NCI-H2107 (cell line): ENCODE data around the gene MECR.

Experiments used
- DNase-seq: peaks from one replicate; lab custom pipeline; 2025; lab: John Stamatoyannopoulos, UW

Gene MECR, protein sequence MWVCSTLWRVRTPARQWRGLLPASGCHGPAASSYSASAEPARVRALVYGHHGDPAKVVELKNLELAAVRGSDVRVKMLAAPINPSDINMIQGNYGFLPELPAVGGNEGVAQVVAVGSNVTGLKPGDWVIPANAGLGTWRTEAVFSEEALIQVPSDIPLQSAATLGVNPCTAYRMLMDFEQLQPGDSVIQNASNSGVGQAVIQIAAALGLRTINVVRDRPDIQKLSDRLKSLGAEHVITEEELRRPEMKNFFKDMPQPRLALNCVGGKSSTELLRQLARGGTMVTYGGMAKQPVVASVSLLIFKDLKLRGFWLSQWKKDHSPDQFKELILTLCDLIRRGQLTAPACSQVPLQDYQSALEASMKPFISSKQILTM

DNA sequence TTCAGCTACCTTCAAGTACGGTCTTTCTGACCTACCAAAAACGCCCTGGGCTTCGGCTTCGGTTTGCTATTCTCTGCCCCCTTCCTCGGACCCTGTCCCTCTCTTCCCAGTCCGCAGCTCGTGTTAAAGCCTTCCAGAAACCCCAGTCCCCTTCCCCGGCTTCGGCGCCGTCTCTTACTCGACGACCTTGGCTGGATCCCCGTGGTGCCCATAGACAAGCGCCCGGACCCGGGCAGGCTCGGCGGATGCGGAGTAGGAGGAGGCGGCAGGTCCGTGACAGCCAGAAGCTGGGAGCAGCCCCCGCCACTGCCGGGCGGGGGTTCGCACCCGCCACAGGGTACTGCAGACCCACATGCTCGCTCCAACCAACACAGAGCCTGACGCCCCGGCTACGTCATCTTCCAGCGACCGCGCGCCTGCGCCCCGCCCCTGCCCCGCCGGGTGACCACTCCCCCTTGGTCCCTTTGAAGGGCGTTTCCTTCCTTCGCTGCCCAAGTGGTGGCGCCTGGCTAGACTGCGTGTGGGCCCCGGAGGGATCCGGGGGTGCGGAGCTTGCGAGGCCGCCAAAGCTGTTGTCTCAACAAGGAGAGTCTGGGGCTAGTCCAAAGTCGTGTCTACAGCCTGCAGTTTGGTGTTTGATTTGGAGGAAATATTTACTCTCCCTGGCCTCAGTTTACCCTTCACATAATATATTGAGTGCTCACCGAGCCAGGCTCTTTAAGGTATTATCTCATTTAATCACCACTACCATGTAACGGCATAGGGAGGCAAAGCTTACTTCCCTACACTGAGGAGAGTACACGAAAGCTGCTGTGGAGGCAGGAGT, at the start of gene MECR:
Gene MECR, minus strand, starts transcription at position 382 of the 826 bp plus-strand sequence. Its CDS starts 28 bp downstream, at position 354.
- peak; percentile 92 for DNase-seq

DNA sequence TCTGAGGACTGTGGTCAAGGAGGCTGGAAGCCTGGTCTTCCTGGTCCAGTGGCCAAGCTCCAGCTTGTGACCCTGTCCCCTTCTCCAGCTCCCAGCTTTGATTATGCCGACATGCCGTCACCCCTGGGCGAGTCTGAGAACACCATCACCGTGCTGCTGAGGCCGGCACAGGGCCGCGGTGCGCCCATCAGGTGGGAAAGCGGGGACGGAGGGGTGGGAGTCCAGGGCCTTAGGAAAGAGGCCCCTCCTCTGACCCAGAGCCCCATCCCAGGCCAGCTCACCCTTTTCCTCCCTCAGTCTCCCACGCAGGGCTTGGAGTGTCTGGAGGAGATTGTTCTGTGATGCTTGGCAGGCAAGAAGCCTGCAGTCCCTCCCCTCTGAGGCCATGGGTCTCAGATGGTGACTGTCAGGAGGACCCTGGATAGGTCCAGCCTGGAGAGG, 49.2 kb upstream of the MECR start:
- DNase-seq: no peak

DNA sequence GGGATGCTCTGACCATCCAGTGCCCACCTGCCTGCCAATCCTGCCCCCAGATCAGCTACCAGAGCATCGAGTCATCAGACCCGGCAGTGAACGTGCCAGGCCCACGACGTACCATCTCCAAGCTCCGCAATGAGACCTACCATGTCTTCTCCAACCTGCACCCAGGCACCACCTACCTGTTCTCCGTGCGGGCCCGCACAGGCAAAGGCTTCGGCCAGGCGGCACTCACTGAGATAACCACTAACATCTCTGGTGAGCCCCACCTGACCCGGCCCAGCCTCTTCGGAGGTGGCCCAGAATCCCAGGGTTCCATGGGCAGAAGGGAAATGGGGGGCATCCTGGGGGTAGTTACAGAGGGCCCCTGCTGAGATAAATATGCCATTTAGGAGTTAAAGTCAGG, 48.7 kb upstream of the MECR start:
- DNase-seq: no peak

DNA sequence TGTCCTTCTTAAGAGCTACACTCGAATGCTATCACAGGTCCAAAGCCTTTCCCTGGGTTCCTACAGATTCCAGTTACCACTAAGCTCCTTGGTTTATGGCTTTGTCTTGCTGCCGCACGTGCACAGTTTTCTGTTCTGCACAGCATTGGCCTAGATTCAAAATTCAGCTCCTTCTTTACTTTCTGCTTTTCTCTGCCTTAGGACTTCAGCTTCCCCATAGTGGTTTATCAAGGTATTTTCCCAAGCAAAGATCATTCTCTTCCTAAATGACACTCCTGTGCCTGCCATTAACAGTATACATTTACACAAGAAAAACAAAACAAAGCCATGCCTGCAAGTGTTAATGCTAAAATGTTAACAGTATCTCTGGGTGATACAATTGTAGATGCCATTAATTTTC, 47.4 kb upstream of the MECR start:
- DNase-seq: no peak

DNA sequence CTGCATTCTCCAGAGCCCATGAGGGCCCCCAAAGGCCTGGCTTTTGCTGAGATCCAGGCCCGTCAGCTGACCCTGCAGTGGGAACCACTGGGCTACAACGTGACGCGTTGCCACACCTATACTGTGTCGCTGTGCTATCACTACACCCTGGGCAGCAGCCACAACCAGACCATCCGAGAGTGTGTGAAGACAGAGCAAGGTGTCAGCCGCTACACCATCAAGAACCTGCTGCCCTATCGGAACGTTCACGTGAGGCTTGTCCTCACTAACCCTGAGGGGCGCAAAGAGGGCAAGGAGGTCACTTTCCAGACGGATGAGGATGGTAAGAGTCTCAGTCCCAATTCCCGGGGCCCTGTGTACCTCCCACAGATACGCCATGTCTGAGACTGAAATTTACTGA, 44.7 kb upstream of the MECR start:
- no peak for DNase-seq

DNA sequence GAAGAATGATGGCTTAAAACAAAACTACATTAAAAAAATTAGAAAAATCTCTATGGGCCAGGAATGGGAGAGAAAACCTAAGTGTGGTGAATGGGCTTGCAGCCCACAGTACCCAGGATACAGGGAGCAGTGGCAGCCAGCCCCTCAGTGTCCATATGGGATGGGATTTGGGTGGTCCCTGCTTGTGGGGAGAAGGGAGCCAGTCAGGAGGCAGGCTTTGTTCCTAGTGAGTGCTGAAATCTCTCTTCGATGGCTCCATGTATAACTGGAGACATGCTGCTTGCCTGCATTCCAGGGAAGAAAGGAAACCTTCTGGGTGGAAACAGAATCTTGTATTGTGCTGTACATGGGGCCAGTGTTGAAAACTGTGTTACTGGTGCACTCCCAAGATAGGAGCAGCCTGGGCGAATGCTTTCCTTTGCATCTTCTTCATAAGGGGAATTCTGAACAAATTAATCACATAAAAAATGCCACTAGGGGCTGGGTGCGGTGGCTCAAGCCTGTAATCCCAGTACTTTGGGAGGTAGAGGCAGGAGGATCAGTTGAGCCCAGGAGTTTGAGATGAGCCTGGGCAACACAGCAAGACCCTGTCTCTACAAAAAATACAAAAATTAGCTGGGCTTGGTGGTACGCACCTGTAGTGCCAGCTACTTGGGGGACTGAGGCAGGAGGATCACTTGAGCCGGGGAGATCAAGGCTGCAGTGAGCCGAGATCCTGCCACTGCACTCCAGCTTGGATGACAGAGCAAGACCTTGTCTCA, 41.6 kb upstream of the MECR start:
- no peak for DNase-seq

DNA sequence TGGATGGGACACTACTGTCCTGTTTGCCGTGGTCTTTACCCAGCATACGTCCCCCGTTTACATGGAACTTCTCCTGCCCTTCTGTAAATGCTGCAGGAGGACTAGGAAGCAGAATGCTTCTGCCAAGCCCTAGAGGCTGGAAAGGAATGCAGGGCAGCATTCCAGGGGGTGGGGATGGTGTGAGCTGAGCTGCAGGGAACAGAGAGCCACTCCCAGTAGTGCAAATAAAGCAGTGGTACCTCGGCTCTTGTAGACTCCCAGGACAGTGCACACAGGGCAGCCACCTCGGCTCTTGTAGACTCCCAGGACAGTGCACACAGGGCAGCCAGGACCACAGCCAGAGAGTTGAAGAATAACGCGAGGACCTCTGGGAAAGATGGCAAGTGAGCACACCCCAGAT, 41.0 kb upstream of the MECR start:
- DNase-seq: no peak

GRCh38 chr1:29270929-29271521, 40.3 kb upstream of the MECR start:
- DNase-seq: no peak

- no peak for DNase-seq
These were observed 38.6 kb upstream of the MECR start for GRCh38 chr1:29269382-29269781.

GRCh38 chr1:29267321-29268070, 36.8 kb upstream of the MECR start:
- DNase-seq: no peak

GRCh38 chr1:29266912-29267311, 36.2 kb upstream of the MECR start:
- no peak for DNase-seq

DNA sequence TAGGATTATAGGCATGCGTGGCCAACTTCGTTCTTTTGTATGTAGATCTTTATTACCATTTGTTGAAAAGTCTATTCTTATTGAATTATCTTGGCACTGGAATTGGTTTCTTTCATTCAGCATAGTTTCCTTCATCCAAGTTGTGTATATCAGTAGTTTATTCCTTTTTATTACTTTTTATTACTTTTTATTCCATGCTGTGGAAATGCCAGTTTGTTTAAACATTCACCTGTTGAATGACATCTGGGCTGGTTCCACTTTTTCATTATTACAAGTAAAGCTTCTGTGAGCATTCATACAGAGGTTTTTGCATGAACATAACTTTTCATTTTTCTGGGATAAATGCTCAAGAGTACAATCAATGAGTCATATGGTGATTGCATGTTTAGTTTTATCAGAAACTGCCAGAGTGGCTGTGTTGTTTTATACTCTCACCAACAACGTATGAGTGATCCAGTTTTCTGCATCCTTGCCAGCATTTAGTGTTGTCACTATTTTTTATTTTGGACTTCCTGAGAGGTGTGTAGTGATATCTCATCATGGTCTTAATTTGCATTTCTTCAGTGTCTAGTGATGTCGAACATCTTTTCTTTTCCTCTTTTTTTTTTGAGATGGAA, 34.1 kb upstream of the MECR start:
- DNase-seq: no peak

- DNase-seq: no peak
These were observed 29.8 kb upstream of the MECR start for GRCh38 chr1:29260531-29260930.

GRCh38 chr1:29259802-29260441, 29.2 kb upstream of the MECR start:
- no peak for DNase-seq

DNA sequence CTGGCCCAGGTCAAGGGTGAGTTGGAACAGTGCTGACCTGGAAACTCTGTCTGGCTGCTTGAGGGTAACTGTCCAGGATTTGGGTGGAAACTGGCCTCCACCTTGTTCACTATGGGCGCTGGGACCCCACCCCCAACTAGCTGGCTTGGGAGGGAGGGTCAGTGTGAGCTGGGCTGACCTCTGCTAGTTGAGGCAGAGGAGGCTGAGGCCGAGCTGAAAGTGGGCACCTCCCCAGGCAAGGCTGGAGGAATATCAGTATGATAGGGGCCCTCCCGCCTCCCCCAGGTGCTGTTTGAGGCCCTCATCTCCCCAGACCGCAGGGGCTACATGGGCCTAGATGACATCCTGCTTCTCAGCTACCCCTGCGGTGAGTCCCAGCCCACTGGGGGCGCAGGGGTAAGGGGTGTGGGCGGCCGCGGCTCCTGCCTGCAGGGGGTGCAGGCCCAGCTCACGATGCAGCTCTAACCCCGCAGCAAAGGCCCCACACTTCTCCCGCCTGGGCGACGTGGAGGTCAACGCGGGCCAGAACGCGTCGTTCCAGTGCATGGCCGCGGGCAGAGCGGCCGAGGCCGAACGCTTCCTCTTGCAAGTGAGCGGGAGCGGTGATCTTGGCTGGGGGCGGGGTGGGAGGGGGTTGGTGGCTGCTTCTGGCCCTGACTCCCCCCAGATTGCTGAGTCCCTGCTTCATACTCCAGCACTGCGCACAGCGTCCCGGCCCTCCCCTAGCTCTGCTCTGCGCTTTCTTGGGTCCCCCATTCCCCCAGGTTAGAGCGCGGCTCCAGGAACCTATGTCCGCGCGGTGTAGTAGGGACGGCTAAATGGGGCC, 28.5 kb upstream of the MECR start:
- no peak for DNase-seq

DNA sequence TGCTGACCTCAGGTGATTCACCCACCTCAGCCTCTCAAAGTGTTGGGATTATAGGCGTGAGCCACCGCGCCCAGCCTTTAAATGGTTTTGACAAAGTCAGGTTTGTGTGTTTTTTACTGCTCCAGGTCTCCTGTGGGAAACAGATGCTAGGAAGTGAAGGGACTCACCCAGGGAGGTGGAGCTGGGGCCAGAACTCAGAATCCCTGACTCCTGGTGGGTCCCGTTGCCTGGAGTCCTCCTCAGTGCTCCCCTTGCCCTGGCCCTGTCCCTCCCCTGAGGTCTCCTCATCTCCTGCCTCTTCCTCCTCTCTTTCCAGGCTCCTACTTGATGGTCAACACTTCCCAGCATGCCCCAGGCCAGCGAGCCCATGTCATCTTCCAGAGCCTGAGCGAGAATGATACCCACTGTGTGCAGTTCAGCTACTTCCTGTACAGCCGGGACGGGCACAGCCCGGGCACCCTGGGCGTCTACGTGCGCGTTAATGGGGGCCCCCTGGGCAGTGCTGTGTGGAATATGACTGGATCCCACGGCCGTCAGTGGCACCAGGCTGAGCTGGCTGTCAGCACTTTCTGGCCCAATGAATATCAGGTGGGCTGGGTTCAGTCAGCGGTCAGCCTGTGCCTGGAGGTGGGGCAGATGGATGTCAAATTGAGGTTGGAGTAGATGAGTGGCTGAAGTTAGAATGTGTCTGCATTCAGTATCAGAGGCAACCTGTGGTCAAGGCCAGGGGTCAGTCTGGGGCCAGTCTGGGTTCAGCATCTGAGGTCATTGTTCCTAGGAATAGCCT, 27.6 kb upstream of the MECR start:
- DNase-seq: no peak

GRCh38 chr1:29256979-29257804, 26.5 kb upstream of the MECR start:
- DNase-seq: peak; percentile 93

DNA sequence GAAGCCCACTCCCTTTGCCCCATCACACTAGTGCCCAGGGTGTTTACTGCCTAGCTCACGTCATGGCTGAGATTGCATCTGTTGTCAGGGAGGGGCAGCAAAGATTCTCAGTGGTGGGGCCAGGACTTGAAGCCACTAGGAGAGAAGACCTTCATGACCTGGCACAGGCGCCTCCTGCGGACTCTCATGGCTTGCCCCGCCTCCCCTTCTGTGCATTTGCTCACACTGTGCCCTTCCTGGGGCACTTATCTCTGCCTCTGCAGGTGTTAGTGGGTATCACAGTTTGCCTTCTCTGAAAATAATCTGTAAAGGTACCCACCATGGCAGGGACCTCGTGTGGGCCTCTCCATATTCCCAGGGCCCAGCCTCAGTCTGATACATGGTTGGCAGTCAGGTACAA, 25.7 kb upstream of the MECR start:
- no peak for DNase-seq
